GM18873 (cell line): ENCODE measurements around the gene NEK4.
A peak's percentile ranks its signal among the peaks of the same experiment; 100 is the strongest.
"Not testable (repeated sequence)": the region's sequence is repeated elsewhere in the genome, so short reads cannot be mapped to it uniquely, and the experiment has no call there.

Experiments
- ATAC-seq: cut with Tn5 transposase; IDR thresholded peaks from one replicate; pipeline ENCODE4 v1.9.1; 2021; ENCODE audit warnings: mild to moderate bottlenecking, moderate library complexity, moderate number of reproducible peaks; ENCODE audit not compliant: unreplicated experiment, low FRiP score

NEK4 gene

GRCh38 chr3:52679811-52680210, 90.9 kb downstream of the NEK4 start:
- ATAC-seq, result no peak

GRCh38 chr3:52679199-52679538, 91.6 kb downstream of the NEK4 start:
- no peak for ATAC-seq

GRCh38 chr3:52678265-52679198, 92.2 kb downstream of the NEK4 start:
- ATAC-seq, result no peak

- not testable (repeated sequence) for ATAC-seq
Measured at GRCh38 chr3:52676201-52676600, 94.5 kb downstream of the NEK4 start.

- no peak for ATAC-seq
Measured at GRCh38 chr3:52671676-52672075, 99.1 kb downstream of the NEK4 start.

- ATAC-seq, result peak; percentile 67
Measured at GRCh38 chr3:52670621-52671521, 99.9 kb downstream of the NEK4 start.

- no peak for ATAC-seq
Measured at GRCh38 chr3:52663098-52663497, 107.6 kb downstream of the NEK4 start.

GRCh38 chr3:52660046-52660445, 110.7 kb downstream of the NEK4 start:
- no peak for ATAC-seq
